NCI-H2227 (cell line): Measurements from ENCODE around the gene ANXA8.
"Not testable (repeated sequence)": the region's sequence is repeated elsewhere in the genome, so short reads cannot be mapped to it uniquely, and the experiment has no call there.

Source experiments
- DNase-seq: peaks from one replicate; lab custom pipeline; 2025; ENCODE audit not compliant: unreplicated experiment; lab: John Stamatoyannopoulos, UW

ANXA8 gene

GRCh38 chr10:47465216-47465917, 18.5 kb downstream of the ANXA8 start:
- not testable (repeated sequence) for DNase-seq

GRCh38 chr10:47462577-47463358, 21.1 kb downstream of the ANXA8 start:
- DNase-seq: not testable (repeated sequence)

GRCh38 chr10:47461261-47461687, 22.6 kb downstream of the ANXA8 start:
- DNase-seq: peak; percentile 11

- DNase-seq: no peak
These were observed 25.3 kb downstream of the ANXA8 start for GRCh38 chr10:47458466-47459154.

GRCh38 chr10:47457826-47458225, 26.1 kb downstream of the ANXA8 start:
- DNase-seq: no peak

- no peak for DNase-seq
These were observed 26.4 kb downstream of the ANXA8 start for GRCh38 chr10:47457528-47457820.

GRCh38 chr10:47456794-47457527, 27.0 kb downstream of the ANXA8 start:
- no peak for DNase-seq

- DNase-seq: no peak
These were observed 27.7 kb downstream of the ANXA8 start for GRCh38 chr10:47456079-47456785.

GRCh38 chr10:47455350-47456078, 28.4 kb downstream of the ANXA8 start:
- not testable (repeated sequence) for DNase-seq

- no peak for DNase-seq
These were observed 29.2 kb downstream of the ANXA8 start for GRCh38 chr10:47454780-47455058.

- no peak for DNase-seq
These were observed 29.7 kb downstream of the ANXA8 start for GRCh38 chr10:47454008-47454779.

- no peak for DNase-seq
These were observed 30.5 kb downstream of the ANXA8 start for GRCh38 chr10:47453141-47454007.

GRCh38 chr10:47452495-47453140, 31.3 kb downstream of the ANXA8 start:
- no peak for DNase-seq

GRCh38 chr10:47451998-47452494, 31.9 kb downstream of the ANXA8 start:
- no peak for DNase-seq

GRCh38 chr10:47451273-47451997, 32.5 kb downstream of the ANXA8 start:
- DNase-seq: no peak

GRCh38 chr10:47450442-47450841, 33.5 kb downstream of the ANXA8 start:
- DNase-seq: no peak

GRCh38 chr10:47449979-47450378, 33.9 kb downstream of the ANXA8 start:
- no peak for DNase-seq
